ENCODE results near the gene CADPS.

DNA sequence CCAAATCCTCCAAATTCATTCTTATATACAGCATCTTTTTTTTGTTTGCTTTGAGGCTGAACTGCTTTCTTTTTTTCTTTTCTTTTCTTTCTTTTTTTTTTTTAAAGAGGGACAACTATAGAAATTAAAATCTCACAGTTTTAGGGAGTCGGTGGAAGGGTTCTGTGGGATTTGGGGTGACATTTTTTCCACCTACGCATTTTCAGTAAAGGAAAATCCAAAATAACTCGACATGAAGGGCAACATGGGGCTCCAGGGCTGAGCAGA lies 498.8 kb downstream of the CADPS start:
- TF ChIP-seq CTCF (IDR thresholded peaks at IDR 0.05) (no peak), ZFX (IDR thresholded peaks at IDR 0.05; ENCODE audit: borderline replicate concordance) (no peak)

Measured in 22Rv1 (cell line).